GM12891 (cell line): ENCODE results near the gene RPGRIP1L.

Experiments used
- POLR2A ChIP-seq: IDR thresholded peaks from 2 replicates; pipeline ENCODE4 v1.6.1; 2011; ENCODE audit warnings: low read depth, low read length, control low read depth
- POLR2AphosphoS5 ChIP-seq: IDR thresholded peaks from 2 replicates; pipeline ENCODE4 v1.6.1; 2011; ENCODE audit warnings: low read depth, low read length, control low read depth
- POU2F2 ChIP-seq: IDR thresholded peaks from 2 replicates; pipeline ENCODE4 v1.6.1; 2011; ENCODE audit warnings: low read depth, mild to moderate bottlenecking, control low read depth, low read length, moderate library complexity
- SPI1 ChIP-seq: IDR thresholded peaks from 2 replicates; pipeline ENCODE4 v1.6.1; 2011; ENCODE audit warnings: low read depth, low read length, control low read depth
- TAF1 ChIP-seq: IDR thresholded peaks from 2 replicates; pipeline ENCODE4 v1.6.1; 2011; ENCODE audit warnings: low read depth, low read length, control low read depth

DNA sequence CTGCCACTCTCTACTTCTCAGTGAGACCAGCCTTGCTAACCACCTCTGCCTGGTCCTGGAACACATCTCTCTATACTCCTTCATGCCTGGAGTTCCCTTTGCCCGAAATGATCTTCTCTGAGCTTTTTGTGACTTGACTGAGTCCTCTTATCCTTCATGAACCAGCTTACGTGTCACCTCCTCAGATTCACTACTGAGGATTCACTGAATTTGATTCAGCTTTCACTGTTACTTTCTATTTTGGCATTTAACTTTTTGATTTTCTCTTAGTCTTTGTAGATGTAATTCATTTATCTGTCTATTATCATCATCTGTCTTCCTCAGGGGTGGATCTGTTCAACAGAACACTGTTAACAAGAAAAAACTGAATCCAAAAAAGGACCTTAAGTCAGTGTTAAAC is 95.6 kb downstream of the RPGRIP1L start:
- TF ChIP-seq SPI1 (no peak), POLR2A (no peak), POLR2AphosphoS5 (no peak), TAF1 (no peak), POU2F2 (no peak)
